LNCaP clone FGC (cell line): ENCODE data around the gene MYRIP.

Source experiments
- DNase-seq: peaks from one replicate; pipeline ENCODE4 v3.0.0-alpha.2; 2011; ENCODE audit warnings: low read depth
- H3K4me3 ChIP-seq: 2 replicates; pipeline ENCODE4 v1.5.1; 2011; ENCODE audit warnings: mild to moderate bottlenecking, low read depth, low read length, control low read depth
- CTCF ChIP-seq: IDR thresholded peaks from 2 replicates; pipeline ENCODE4 v1.5.1; 2012; ENCODE audit warnings: mild to moderate bottlenecking; ENCODE audit not compliant: control insufficient read depth, insufficient read depth; ENCODE audit errors: extremely low read depth

Gene MYRIP

DNA sequence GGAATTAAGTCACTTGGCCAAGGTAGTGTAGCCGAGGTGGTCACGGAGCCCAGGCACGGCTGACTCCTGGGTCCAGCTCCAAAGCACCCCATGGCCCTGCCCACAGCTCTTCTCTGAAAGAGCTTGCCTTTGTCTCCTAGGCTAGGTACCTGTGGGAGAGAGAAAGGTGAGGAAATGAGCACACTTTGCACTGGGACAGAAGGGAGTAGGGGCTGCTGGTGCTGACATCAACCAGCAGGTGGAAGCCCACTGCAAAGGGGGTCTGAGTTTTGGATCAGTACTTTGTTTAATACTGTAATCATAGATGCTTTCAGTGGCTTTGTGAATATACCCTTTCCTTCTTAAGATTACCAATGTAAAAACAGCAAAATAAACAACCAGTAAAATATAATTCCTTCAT, 371.8 kb downstream of the MYRIP start:
- H3K4me3 ChIP-seq = no peak overlapping the region
- no peak for DNase-seq
- TF ChIP-seq CTCF = no peak

DNA sequence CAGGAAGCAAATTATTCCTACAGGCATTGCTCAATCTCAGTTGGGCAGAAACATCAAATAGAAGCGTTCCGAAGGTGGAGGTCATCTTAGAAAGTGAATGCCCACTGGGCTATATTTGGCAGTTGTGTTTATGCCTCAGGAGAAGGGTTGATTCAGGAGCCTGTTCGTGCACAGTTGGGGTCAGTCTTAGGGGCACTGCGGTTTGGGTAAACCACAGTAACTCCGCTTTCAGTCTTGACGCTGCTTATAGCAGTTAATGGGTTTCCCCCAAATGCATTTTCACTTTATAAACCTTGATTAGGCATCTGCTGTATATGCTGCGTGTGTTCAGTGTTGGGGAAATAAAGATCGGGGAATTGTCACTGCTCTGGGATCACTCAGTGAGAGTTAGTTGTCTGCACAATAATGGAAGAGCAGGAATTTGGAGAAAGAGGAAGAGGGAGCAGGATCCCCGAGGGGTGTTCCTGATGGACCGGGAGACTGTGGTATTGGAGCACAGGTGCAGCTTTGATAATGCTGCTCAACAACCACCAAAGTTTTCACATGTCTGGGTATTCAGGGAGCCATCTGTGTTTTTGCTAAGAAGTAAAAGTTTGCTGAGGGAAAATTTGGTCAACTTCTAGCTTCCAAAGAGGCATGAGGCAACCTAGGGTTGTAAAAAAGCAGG, 375.8 kb downstream of the MYRIP start:
- no peak for TF ChIP-seq CTCF
- no peak overlapping the region for H3K4me3 ChIP-seq
- DNase-seq = no peak

- TF ChIP-seq CTCF = no peak
- no peak for DNase-seq
- no peak overlapping the region for H3K4me3 ChIP-seq
Measured at GRCh38 chr3:40186508-40186907, 377.1 kb downstream of the MYRIP start.

GRCh38 chr3:40187945-40188344, 378.5 kb downstream of the MYRIP start:
- TF ChIP-seq CTCF = no peak
- H3K4me3 ChIP-seq = no peak overlapping the region
- no peak for DNase-seq

DNA sequence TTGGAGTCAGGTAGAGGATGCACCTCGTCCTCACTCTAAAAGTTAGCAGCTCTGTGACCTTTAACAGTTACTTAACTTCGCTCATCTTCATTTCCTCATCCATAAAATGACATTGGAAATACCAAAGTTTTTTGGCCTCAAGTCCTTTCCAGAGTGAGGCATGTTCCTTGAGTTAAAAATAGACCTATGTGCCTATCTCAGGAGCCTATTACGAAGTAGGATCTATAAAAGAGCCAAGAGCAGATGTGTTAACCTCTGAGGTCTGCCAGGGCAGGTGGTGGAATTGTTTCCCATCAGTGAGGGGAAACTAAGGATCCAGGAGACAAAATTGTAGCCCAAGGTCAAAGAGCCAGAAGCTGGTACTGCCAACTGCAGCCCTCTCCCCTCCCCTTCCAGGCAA, 379.7 kb downstream of the MYRIP start:
- no peak for DNase-seq
- no peak overlapping the region for H3K4me3 ChIP-seq
- TF ChIP-seq CTCF = no peak

DNA sequence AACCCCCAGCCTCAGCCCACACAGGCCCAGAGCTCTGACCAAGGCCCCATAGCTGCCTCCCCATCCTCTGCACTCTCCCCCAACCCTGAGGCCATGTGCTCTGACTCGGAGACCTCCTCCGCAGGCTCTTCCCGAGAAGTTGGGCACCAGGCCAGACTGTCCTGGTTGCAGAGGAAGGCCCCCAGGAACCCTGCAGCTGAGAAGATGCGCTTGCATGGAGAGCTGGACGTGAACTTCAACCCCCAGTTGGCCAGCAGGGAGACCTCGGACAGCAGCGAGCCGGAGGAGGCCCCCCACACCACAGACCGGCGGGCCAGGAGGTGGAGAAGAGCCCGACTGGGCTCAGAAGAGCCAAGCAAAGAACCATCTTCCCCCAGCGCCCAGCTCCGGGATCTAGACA, 380.6 kb downstream of the MYRIP start:
- DNase-seq = no peak
- no peak overlapping the region for H3K4me3 ChIP-seq
- TF ChIP-seq CTCF = no peak

GRCh38 chr3:40191251-40191650, 381.8 kb downstream of the MYRIP start:
- DNase-seq = no peak
- TF ChIP-seq CTCF = no peak
- H3K4me3 ChIP-seq = no peak overlapping the region
